Mucosa of rectum (tissue), 2 donors: ENCODE results near the gene KCNB1.

ENCODE experiments used
- H3K27ac ChIP-seq, 2 donors: one replicate each; pipeline ENCODE4 v1.7.0; 2013; ENCODE audit warnings: inconsistent platforms in 2 of 2, low read depth in 2 of 2, low read length in 2 of 2
- H3K27me3 ChIP-seq, 2 donors: one replicate each; pipeline ENCODE4 v1.7.0; 2013; ENCODE audit warnings: low read length in 2 of 2; ENCODE audit not compliant: control insufficient read depth in 2 of 2, insufficient read depth in 2 of 2
- H3K36me3 ChIP-seq, 2 donors: one replicate each; pipeline ENCODE4 v1.7.0; 2013; ENCODE audit warnings: low read length in 2 of 2; ENCODE audit not compliant: control insufficient read depth in 2 of 2, insufficient read depth in 2 of 2
- H3K4me1 ChIP-seq, 2 donors: one replicate each; pipeline ENCODE4 v1.7.0; 2013; ENCODE audit warnings: low read length in 2 of 2, mild to moderate bottlenecking in 1 of 2; ENCODE audit not compliant: control insufficient read depth in 2 of 2, insufficient read depth in 2 of 2
- H3K4me3 ChIP-seq, 2 donors: one replicate each; pipeline ENCODE4 v1.7.0; 2013; ENCODE audit warnings: low read length in 2 of 2
- H3K9ac ChIP-seq, 2 donors: one replicate each; pipeline ENCODE4 v1.7.0; 2013; ENCODE audit warnings: low read length in 2 of 2, low read depth in 1 of 2, mild to moderate bottlenecking in 1 of 2
- H3K9me3 ChIP-seq, 2 donors: one replicate each; pipeline ENCODE4 v1.7.0; 2013; ENCODE audit warnings: low read length in 2 of 2; ENCODE audit not compliant: control insufficient read depth in 2 of 2
- donor health status: healthy.
- donor health status: Normal muscosa, but diverticular disease.

Gene KCNB1

DNA sequence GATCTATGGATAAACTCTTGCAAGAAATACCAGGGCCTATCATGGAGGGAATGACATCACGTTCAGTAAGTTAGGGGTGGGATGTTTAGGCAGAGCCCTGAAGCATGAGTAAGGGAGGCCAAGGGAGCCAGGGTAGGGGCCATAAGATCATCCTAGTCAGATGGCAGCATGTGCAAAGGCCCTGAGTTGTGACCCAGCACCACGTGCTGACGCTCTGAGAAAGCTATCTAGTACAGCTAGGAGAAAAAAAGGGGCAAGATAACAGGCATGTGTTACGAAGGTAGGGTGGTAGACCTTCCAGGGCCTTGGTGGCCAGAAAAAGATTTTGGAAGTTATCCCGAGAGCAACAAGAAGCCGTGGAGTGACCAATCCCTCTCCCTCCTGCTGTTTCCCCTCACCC lies 22.3 kb downstream of the KCNB1 start:
- Histone ChIP-seq H3K4me1 (no peaks in the 10 kb centered on the region), H3K27me3 (peaks cover 0 to 4% of the 10 kb centered on the region in 2 donors), H3K4me3 (no peak overlapping the region), H3K9ac (no peak overlapping the region), H3K9me3 (no peaks in the 10 kb centered on the region), H3K27ac (no peak overlapping the region), H3K36me3 (no peaks in the 10 kb centered on the region)

DNA sequence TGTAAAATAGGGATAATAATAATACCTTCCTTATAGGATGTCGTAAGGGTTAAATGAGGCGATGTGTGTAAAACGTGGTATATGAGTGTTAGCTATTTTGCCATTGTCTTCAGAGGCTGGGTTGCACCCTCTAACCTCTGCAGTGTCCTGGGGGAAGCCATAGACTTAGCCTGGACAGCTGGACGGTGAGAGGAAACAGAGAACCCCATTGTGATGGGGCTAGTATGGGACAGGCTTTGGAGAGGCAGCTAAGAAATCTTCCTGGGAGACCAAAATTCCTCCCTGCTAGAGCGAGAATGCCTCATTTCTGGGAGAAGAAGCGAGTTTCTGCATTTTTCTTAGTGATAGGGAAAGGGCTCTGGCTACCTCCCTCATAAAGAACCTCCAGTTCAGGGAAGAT lies 22.8 kb downstream of the KCNB1 start:
- no peaks in the 10 kb centered on the region for H3K4me1 ChIP-seq
- no peak overlapping the region for H3K9ac ChIP-seq
- H3K36me3 ChIP-seq, result no peaks in the 10 kb centered on the region
- no peak overlapping the region for H3K27ac ChIP-seq
- peaks cover 0 to 4% of the 10 kb centered on the region in 2 donors for H3K27me3 ChIP-seq
- no peaks in the 10 kb centered on the region for H3K9me3 ChIP-seq
- no peak overlapping the region for H3K4me3 ChIP-seq

GRCh38 chr20:49457444-49457843 lies 25.0 kb downstream of the KCNB1 start:
- Histone ChIP-seq H3K36me3 (no peaks in the 10 kb centered on the region), H3K4me1 (no peaks in the 10 kb centered on the region), H3K27me3 (peaks cover 0 to 4% of the 10 kb centered on the region in 2 donors), H3K9me3 (no peaks in the 10 kb centered on the region), H3K4me3 (no peak overlapping the region), H3K27ac (no peak overlapping the region), H3K9ac (no peak overlapping the region)

- Histone ChIP-seq H3K4me1 (no peaks in the 10 kb centered on the region), H3K9me3 (no peaks in the 10 kb centered on the region), H3K27me3 (peaks cover 0 to 4% of the 10 kb centered on the region in 2 donors), H3K4me3 (no peak overlapping the region), H3K27ac (no peak overlapping the region), H3K9ac (no peak overlapping the region), H3K36me3 (no peaks in the 10 kb centered on the region)
Observed at GRCh38 chr20:49456646-49457045, 25.8 kb downstream of the KCNB1 start.

DNA sequence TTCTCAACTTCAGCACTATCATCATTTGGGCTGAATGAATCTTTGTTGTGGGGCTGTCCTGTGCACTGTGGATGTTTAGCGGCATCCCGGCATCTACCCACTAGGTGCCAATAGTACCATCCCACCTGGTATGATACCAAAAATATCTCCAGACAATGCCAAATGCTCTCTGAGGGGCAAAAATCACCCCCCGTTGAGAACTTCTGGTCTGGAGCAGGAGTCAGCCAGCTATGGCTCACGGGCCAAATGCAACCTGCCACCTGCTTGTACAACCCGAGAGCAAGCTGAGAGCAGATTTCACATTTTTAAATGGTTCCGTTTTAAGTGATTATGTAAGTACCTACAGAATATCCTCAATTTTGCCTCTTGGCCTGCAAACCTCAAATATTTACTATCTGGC lies 26.8 kb downstream of the KCNB1 start:
- Histone ChIP-seq H3K36me3 (no peaks in the 10 kb centered on the region), H3K27me3 (peaks cover 0 to 4% of the 10 kb centered on the region in 2 donors), H3K27ac (no peak overlapping the region), H3K4me1 (no peaks in the 10 kb centered on the region), H3K4me3 (no peak overlapping the region), H3K9ac (no peak overlapping the region), H3K9me3 (no peaks in the 10 kb centered on the region)

DNA sequence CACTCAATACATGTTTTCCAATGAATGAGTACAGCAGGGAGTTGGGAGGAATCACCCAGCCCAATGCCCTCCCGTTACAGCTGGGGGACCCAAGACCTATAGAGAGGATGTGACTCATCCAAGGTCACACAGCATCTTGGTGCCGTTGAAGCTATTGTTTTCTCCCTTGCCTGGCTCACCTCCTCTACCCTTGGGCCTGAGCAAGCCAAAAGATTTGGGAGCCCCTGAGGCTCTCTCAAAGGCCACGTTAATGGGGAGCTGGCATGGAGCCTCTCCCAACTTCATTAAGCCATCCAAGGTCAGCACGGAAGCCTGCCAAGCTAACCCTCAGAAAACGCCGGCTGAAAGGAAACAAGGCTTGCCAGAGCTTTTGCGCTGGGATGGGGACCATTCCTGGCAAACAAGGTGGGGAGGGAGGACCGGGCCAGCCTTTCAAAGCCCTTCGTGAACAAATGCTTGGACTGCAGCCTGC lies 30.4 kb downstream of the KCNB1 start:
- Histone ChIP-seq H3K4me3 (no peak overlapping the region), H3K27me3 (no peaks in the 10 kb centered on the region), H3K36me3 (no peaks in the 10 kb centered on the region), H3K27ac (no peak overlapping the region), H3K9me3 (no peaks in the 10 kb centered on the region), H3K9ac (no peak overlapping the region), H3K4me1 (no peaks in the 10 kb centered on the region)

DNA sequence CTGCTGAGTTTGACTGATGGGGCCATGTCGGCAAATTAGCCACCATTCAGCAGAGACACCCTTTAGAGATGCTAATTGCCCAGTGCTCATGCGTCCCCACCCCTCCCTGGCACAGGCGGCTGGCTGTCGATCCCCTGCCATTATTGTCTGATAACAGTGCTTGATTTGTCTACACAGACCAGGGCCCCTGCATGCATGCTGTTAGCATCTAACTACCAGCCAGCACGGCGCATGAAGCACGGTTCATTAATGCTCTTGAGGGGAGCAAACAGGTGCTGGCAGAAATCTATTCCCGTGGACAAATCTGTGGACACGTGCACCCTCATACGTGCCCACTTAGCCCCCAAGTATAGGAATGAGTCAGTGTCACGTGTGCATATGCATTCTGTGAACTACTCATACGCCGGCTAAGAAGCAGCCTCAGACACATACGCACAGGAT lies 32.2 kb downstream of the KCNB1 start:
- peaks cover 0 to 3% of the 10 kb centered on the region in 2 donors for H3K4me1 ChIP-seq

DNA sequence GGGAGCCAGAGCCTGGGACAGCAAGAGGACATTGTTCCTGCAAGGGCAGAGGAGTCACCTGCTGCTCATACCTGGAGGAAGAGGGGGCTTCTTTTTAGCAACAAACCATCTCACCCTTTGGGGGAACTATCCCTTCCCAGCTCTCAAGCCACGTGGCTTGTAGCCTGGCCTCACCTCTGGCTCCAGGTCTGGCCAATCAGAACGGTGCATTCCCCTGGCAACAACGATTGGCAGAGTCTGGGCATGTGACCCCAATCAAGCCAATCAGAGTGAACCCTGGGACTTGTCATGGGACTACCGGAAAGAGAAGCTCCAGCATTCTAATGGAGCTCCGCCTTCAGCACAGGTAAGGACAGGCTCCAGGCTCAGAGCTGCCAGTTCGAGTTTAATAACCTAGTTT lies 33.6 kb downstream of the KCNB1 start:
- Histone ChIP-seq H3K9ac (no peak overlapping the region), H3K27me3 (no peaks in the 10 kb centered on the region), H3K4me1 (peaks cover 0 to 3% of the 10 kb centered on the region in 2 donors), H3K36me3 (no peaks in the 10 kb centered on the region), H3K9me3 (no peaks in the 10 kb centered on the region), H3K4me3 (no peak overlapping the region), H3K27ac (no peak overlapping the region)

More for the DNA sequence above, 32.2 kb downstream of the KCNB1 start:
- Histone ChIP-seq H3K27ac (no peak overlapping the region), H3K9me3 (no peaks in the 10 kb centered on the region), H3K36me3 (no peaks in the 10 kb centered on the region), H3K9ac (no peak overlapping the region), H3K4me3 (no peak overlapping the region), H3K27me3 (no peaks in the 10 kb centered on the region)

GRCh38 chr20:49447946-49448809 lies 34.3 kb downstream of the KCNB1 start:
- H3K27me3 ChIP-seq, result no peaks in the 10 kb centered on the region
- no peaks in the 10 kb centered on the region for H3K36me3 ChIP-seq
- no peak overlapping the region for H3K27ac ChIP-seq
- no peak overlapping the region for H3K4me3 ChIP-seq
- no peaks in the 10 kb centered on the region for H3K9me3 ChIP-seq
- H3K4me1 ChIP-seq, result peaks cover 0 to 3% of the 10 kb centered on the region in 2 donors
- H3K9ac ChIP-seq, result no peak overlapping the region

DNA sequence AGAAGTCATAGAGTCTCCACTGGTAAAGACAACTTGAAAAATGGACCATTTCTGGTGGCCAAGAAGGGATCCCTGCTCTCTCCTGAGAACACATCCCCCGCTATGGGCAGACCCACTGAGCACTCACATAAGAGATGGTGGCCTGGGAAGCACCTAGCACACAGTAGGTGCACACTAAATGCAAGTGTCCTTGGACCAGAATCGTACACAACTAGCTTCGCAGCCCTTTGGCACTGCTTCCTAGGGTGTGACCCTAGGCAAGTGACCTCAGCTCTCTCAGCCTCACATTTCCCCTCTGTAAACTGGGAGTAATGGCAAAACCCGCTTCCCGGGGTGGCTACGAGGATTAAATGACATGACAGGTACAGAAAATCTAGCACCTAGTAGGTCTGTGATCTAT lies 35.1 kb downstream of the KCNB1 start:
- Histone ChIP-seq H3K27ac (peak overlapping the region; percentile 15 to 59), H3K4me3 (no peak overlapping the region), H3K9ac (no peak overlapping the region), H3K36me3 (no peaks in the 10 kb centered on the region), H3K27me3 (no peaks in the 10 kb centered on the region), H3K9me3 (no peaks in the 10 kb centered on the region), H3K4me1 (peaks cover 0 to 3% of the 10 kb centered on the region in 2 donors)
